Peyer's patch (tissue), 4 donors: ENCODE measurements around the gene SPIB.

Experiments
- POLR2A ChIP-seq, 2 donors: fragments of 450-650 bp; IDR thresholded peaks; one replicate each; pipeline ENCODE4 v1.5.1; 2017; ENCODE audit warnings: antibody characterized with exemption in 2 of 2, mild to moderate bottlenecking in 2 of 2, moderate library complexity in 2 of 2
- TF ChIP-seq, protein P1 (sequence below), 6 experiments: fragments of 450-650 bp in 4 of 6; fragments of 200-600 bp in 2 of 6; sonication (generic) in 1 of 6; IDR thresholded peaks; one replicate each; pipeline ENCODE4 v1.5.1; 2017 to 2019; ENCODE audit warnings: antibody characterized with exemption in 6 of 6, mild to moderate bottlenecking in 3 of 6, moderate library complexity in 1 of 6

DNA sequence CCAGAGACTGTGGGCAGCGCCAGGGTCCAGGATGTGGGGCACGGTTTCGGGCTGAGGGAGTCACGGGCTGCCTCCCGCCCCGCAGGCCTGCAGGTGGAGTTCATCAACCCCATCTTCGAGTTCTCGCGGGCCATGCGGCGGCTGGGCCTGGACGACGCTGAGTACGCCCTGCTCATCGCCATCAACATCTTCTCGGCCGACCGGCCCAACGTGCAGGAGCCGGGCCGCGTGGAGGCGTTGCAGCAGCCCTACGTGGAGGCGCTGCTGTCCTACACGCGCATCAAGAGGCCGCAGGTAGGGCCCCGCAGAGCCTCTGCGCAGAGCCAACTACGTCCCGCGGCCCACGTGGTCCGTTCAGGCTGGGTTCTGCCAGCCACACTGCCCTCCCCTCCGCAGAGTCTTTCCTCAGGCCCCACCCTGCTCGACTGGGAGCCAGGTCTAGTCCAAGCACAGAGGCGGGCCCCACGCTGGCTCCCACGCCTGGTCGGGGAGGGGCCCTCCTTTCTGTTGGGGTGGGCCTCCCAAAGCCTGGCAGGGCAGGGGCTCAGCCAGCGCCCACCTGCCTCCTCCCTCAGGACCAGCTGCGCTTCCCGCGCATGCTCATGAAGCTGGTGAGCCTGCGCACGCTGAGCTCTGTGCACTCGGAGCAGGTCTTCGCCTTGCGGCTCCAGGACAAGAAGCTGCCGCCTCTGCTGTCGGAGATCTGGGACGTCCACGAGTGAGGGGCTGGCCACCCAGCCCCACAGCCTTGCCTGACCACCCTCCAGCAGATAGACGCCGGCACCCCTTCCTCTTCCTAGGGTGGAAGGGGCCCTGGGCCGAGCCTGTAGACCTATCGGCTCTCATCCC lies 36.6 kb upstream of the SPIB start:
- TF ChIP-seq, protein P1, sequence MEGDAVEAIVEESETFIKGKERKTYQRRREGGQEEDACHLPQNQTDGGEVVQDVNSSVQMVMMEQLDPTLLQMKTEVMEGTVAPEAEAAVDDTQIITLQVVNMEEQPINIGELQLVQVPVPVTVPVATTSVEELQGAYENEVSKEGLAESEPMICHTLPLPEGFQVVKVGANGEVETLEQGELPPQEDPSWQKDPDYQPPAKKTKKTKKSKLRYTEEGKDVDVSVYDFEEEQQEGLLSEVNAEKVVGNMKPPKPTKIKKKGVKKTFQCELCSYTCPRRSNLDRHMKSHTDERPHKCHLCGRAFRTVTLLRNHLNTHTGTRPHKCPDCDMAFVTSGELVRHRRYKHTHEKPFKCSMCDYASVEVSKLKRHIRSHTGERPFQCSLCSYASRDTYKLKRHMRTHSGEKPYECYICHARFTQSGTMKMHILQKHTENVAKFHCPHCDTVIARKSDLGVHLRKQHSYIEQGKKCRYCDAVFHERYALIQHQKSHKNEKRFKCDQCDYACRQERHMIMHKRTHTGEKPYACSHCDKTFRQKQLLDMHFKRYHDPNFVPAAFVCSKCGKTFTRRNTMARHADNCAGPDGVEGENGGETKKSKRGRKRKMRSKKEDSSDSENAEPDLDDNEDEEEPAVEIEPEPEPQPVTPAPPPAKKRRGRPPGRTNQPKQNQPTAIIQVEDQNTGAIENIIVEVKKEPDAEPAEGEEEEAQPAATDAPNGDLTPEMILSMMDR (IDR thresholded peaks at IDR 0.05), result no peak
- TF ChIP-seq POLR2A (IDR thresholded peaks at IDR 0.05), result no peak
